ENCODE results near the gene BCO2.

BCO2 gene

DNA sequence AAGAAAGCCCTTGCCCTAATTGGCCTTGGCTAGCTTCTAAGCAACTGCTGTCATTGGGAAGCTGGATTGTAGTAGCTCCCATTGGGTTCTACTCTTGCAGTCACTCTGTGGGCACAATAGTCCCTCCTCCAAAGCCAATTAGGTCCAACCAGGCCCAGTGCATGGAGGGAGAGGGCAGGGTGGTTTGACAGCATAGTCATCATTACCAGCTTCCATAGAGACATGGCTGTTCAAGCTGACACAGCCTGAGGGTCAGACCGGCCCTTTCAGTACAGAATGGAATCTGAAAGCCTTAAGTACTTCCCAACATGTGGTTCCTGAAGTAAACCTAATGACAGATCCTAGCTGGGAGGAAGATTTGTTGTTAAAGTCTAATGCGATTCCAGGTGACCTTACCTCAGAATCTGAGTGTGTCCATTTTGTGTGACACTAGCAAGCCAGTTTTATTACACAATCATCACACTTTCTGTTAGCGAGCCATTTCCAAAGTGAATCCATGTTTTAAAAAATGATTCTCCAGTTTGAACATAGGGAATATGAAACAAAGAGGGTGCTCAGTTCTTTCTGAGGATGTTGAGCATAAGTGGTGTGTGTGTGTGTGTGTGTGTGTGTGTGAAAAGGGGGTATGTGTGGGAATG, 78.4 kb downstream of the BCO2 start:
- DNase-seq: no peak

GRCh38 chr11:112255067-112255720, 79.9 kb downstream of the BCO2 start:
- no peak for DNase-seq

DNA sequence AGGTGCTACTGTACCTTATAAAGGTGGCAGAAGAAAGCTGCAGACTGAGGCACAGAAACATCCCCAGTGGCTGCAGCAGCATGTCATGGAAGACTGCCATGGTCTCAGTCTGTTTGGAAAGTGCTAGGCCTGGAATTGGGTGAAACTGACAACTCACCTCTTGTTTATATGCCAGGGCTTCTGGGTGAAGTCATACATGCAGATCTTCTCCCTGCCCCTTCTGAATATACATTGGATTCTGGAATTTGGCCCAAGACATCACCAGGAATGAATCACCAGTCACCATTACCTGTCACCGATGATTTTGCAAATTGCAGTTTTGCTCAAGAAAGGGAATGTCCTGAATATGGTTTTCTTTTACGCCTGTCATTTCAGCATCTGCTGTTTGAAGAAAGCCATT, 85.2 kb downstream of the BCO2 start, which contains the start of gene PLET1:
PLET1 (minus strand) TSS at position 371 of the 400 bp plus-strand sequence; CDS start at position 100, 271 bp downstream.
- DNase-seq: no peak

DNA sequence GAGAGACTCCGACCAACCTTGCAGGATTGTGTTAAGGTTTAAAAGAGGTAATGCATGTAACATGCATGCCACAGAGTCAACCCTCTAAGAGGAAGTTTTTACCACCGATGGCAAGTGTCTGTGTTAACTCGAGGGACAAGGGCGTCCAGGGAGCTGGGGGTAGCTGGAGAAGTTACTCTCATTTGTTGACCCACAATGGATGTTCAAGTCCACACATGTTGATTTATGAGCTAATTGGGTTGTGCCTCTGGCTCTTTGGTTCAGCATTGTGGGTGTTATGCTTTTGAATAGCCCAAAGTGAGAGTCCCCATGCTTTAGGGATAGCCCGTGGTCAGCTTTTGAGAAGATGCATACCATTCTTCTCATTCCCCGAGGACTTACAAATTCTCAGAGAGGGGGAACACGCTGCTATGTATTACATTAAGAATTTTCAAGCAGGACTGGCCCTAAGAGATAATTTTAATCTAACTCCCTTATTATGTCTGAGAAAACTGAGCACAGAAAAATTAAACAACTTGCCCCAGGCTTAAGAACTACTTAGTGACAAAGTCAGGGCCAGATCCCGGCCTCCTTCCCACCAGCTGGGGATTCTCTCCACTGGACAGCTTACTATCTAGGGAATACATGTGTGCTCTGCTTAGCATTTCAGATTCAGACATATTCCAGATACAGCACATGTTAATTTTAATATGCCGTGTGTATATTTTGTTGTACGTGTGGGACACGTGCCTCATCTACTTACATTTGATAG, 90.5 kb downstream of the BCO2 start:
- DNase-seq: no peak

DNA sequence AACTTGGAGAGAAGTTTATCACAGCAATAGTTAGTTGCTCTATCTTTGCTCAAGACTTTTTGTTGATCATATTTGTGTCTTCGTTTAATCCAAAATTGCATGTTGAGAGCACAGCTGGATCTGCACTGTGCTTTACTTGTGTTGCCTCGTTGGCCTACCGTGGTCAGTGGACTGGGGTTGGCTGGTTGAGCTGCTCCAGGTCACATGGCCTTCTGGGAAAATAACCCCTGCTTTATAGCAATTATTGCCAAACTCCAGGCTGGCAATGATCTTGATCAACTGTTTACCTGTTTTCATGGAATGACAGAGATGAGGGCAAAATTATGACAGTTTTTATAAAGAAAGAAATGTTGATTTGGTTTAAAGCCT, 91.1 kb downstream of the BCO2 start:
- no peak for DNase-seq

DNA sequence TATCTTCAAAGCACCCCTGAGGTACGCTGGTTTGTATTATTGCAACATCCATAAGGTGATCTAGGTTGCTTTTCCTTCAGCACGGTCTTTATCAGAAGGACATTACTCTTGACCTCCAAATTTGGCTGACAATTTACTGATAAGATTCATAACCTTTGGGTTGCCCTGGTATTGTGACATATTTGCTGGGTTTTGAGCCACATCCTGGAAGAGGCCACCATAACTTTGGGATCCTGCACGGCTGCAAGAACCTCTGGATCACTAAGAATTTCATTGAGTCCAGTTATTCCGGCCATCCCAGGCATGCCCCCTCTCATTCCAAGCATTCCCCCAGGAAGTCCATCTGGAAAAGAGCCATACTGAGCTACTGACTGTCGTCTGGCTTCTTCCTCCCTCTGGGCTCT, 91.9 kb downstream of the BCO2 start:
- DNase-seq: no peak

GRCh38 chr11:112268406-112268805, 93.1 kb downstream of the BCO2 start:
- DNase-seq: no peak
